ENCODE measurements around the gene CUBN. TPM values are rescaled to one million over a fixed set of nuclear protein-coding genes. Genes with fewer than 3 reads are reported as not detected.

The CUBN gene
- total RNA-seq, 2 donors from 2014 or later, result 2.6 to 3.6 TPM

- no peaks in the 10 kb centered on the region for H3K4me1 ChIP-seq
- no peak overlapping the region for H3K4me3 ChIP-seq
- no peaks in the 10 kb centered on the region for H3K9me3 ChIP-seq
- H3K27ac ChIP-seq, result no peak overlapping the region
- H3K27me3 ChIP-seq, result no peaks in the 10 kb centered on the region
- no peaks in the 10 kb centered on the region for H3K36me3 ChIP-seq (replicated peaks in 1 of 2; ENCODE audit: insufficient read depth in 1 of 2, low read depth in 2 of 2)
- 83 to 86% methylated on average over 10 of the region's 10 CpGs for WGBS, 2 donors
- DNase-seq, result no peak
- no peak for ATAC-seq
- TF ChIP-seq POLR2A (IDR thresholded peaks at IDR 0.05) (no peak), CTCF (IDR thresholded peaks at IDR 0.05) (no peak)
- intact Hi-C loops (cut with DNase I), result loop anchor here (5.0 kb wide), 1 partner anchor 409 kb away; no protein-coding TSS in a partner anchor
Measured at GRCh38 chr10:16848562-16849154, 281.0 kb downstream of the CUBN start.

GRCh38 chr10:16847644-16848043 lies 282.0 kb downstream of the CUBN start:
- 75 to 81% methylated on average over 6 of the region's 6 CpGs for WGBS, 2 donors
- Histone ChIP-seq H3K4me1 (no peaks in the 10 kb centered on the region), H3K27me3 (no peaks in the 10 kb centered on the region), H3K4me3 (no peak overlapping the region), H3K9me3 (no peaks in the 10 kb centered on the region), H3K36me3 (replicated peaks in 1 of 2; ENCODE audit: insufficient read depth in 1 of 2, low read depth in 2 of 2) (no peaks in the 10 kb centered on the region), H3K27ac (no peak overlapping the region)
- no peak for ATAC-seq
- TF ChIP-seq CTCF (IDR thresholded peaks at IDR 0.05) (no peak), POLR2A (IDR thresholded peaks at IDR 0.05) (no peak)
- no peak for DNase-seq
- intact Hi-C loops (cut with DNase I), result loop anchor here (5.0 kb wide), 1 partner anchor 410 kb away; no protein-coding TSS in a partner anchor

GRCh38 chr10:16845248-16845647 lies 284.4 kb downstream of the CUBN start:
- intact Hi-C loops (cut with DNase I), result loop anchor here (5.0 kb wide), 1 partner anchor 412 kb away; no protein-coding TSS in a partner anchor
- H3K27me3 ChIP-seq, result no peaks in the 10 kb centered on the region
- no peak overlapping the region for H3K27ac ChIP-seq
- H3K4me3 ChIP-seq, result no peak overlapping the region
- TF ChIP-seq CTCF (IDR thresholded peaks at IDR 0.05) (no peak), POLR2A (IDR thresholded peaks at IDR 0.05) (no peak)
- H3K36me3 ChIP-seq (replicated peaks in 1 of 2; ENCODE audit: insufficient read depth in 1 of 2, low read depth in 2 of 2), result no peaks in the 10 kb centered on the region
- no peak for ATAC-seq
- no peaks in the 10 kb centered on the region for H3K9me3 ChIP-seq
- no peaks in the 10 kb centered on the region for H3K4me1 ChIP-seq
- DNase-seq, result no peak

- no peak overlapping the region for H3K4me3 ChIP-seq
- ATAC-seq (peak; percentile 86), DNase-seq (peak in 1 of 4 donors; percentile 8)
- TF ChIP-seq CTCF (IDR thresholded peaks at IDR 0.05) (peak; percentile 41 to 85 (median 55)), POLR2A (IDR thresholded peaks at IDR 0.05) (no peak)
- no peak overlapping the region for H3K27ac ChIP-seq
- no peaks in the 10 kb centered on the region for H3K9me3 ChIP-seq
- H3K4me1 ChIP-seq, result no peaks in the 10 kb centered on the region
- intact Hi-C loops (cut with DNase I), result no loop called here
- H3K36me3 ChIP-seq (replicated peaks in 1 of 2; ENCODE audit: insufficient read depth in 1 of 2, low read depth in 2 of 2), result no peaks in the 10 kb centered on the region
- WGBS, 2 donors, result 0 to 2% methylated on average over 1 of the region's 1 CpG
- H3K27me3 ChIP-seq, result no peaks in the 10 kb centered on the region
Measured at GRCh38 chr10:16843252-16843870, 286.2 kb downstream of the CUBN start.
